ENCODE data around the gene KRT36. TPM values are rescaled to one million over a fixed set of nuclear protein-coding genes. Genes with fewer than 3 reads are reported as not detected.

Gene KRT36
- total RNA-seq, 2 donors from 2014 or later = not detected

DNA sequence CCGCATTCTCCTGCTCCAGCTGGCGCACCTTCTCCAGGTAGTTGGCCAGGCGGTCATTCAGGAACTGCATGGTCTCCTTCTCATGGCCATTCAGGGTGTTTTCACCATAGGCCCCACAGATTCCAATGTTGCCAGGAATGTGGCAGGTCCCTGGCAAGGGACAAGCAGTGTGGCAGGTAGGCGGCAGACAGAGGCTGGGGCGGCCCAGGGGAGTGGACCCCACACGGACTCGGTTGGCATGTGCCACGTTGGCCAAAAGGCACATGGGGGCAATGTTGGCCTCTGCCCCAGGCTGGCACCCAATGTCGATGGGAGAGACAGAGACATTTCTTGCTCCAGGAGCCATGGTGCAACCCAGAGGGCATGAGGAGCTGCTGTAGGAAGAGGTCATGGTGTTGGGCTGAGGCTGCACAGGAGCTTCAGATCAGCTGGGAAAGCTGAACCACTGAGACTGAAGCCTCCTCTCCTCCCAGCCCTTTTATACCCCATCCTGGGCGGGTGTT is 49.1 kb downstream of the KRT36 start, which contains the start of gene KRT38:
KRT38 (minus strand) TSS at position 453 of the 503 bp plus-strand sequence; CDS start at position 391, 62 bp downstream.
- ATAC-seq (ENCODE audit: insufficient number of reproducible peaks, low FRiP score, low read depth) = no peak
- H3K27me3 ChIP-seq (replicated peaks; ENCODE audit: insufficient read depth) = no peaks in the 10 kb centered on the region
- H3K27ac ChIP-seq = no peak within 1 kb of the TSS
- DNase-seq (ENCODE audit: low spot score) = no peak
- H3K4me1 ChIP-seq (ENCODE audit: control insufficient read depth in 1 of 2, low read depth in 2 of 2) = no peaks in the 10 kb centered on the region
- TF ChIP-seq, protein P1, sequence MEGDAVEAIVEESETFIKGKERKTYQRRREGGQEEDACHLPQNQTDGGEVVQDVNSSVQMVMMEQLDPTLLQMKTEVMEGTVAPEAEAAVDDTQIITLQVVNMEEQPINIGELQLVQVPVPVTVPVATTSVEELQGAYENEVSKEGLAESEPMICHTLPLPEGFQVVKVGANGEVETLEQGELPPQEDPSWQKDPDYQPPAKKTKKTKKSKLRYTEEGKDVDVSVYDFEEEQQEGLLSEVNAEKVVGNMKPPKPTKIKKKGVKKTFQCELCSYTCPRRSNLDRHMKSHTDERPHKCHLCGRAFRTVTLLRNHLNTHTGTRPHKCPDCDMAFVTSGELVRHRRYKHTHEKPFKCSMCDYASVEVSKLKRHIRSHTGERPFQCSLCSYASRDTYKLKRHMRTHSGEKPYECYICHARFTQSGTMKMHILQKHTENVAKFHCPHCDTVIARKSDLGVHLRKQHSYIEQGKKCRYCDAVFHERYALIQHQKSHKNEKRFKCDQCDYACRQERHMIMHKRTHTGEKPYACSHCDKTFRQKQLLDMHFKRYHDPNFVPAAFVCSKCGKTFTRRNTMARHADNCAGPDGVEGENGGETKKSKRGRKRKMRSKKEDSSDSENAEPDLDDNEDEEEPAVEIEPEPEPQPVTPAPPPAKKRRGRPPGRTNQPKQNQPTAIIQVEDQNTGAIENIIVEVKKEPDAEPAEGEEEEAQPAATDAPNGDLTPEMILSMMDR (IDR thresholded peaks at IDR 0.05) = no peak
- no peaks in the 10 kb centered on the region for H3K36me3 ChIP-seq
- no peak within 1 kb of the TSS for H3K4me3 ChIP-seq
- H3K9me3 ChIP-seq = no peaks in the 10 kb centered on the region

DNA sequence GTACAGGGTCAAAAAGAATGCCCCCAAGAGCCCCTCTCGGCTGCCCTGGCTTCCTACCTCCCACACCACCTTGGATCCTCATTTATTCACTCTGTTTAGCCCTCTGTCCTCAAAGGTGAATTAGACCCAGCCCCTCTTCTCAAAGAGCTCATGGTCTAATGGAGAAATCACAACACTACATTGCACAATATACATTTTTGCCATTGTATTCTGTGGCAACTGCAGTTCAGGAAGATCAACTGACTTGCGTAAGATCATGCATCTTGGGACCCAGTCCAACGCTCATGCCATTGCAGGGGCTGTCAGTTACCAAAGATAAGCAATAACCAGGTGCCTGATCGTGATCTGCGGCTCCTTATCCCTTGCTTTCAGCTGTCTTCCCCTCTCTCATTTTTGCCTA is 50.3 kb downstream of the KRT36 start:
- Histone ChIP-seq H3K4me3 (no peak overlapping the region), H3K4me1 (ENCODE audit: control insufficient read depth in 1 of 2, low read depth in 2 of 2) (no peaks in the 10 kb centered on the region), H3K27me3 (replicated peaks; ENCODE audit: insufficient read depth) (no peaks in the 10 kb centered on the region), H3K9me3 (no peaks in the 10 kb centered on the region), H3K36me3 (no peaks in the 10 kb centered on the region), H3K27ac (no peak overlapping the region)
- DNase-seq (ENCODE audit: low spot score) = no peak
- TF ChIP-seq, protein P1 (IDR thresholded peaks at IDR 0.05) = no peak
- ATAC-seq (ENCODE audit: insufficient number of reproducible peaks, low FRiP score, low read depth) = no peak

DNA sequence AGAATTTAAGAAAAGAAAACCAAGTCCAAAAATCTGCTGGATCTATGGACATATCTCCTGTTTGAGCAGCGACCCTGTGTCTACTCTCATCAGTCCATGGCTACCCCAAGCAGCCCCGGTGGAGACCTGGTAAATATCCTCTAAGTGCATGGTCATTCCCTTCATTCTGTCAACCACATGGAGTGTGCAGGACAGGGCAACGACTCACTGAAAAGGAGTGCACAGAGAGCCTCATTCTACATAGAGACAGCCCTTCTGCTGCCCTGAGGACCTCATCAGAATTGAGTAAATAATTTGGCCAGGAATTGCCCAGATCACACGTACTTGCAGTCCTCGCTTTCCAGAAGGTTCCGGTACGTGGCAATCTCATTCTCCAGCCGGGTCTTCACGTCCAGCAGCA is 51.9 kb downstream of the KRT36 start:
- H3K4me3 ChIP-seq = no peak overlapping the region
- H3K27ac ChIP-seq = no peak overlapping the region
- ATAC-seq (ENCODE audit: insufficient number of reproducible peaks, low FRiP score, low read depth) = no peak
- H3K4me1 ChIP-seq (ENCODE audit: control insufficient read depth in 1 of 2, low read depth in 2 of 2) = no peaks in the 10 kb centered on the region
- H3K9me3 ChIP-seq = no peaks in the 10 kb centered on the region
- H3K27me3 ChIP-seq (replicated peaks; ENCODE audit: insufficient read depth) = no peaks in the 10 kb centered on the region
- H3K36me3 ChIP-seq = no peaks in the 10 kb centered on the region
- TF ChIP-seq, protein P1 (IDR thresholded peaks at IDR 0.05) = no peak
- no peak for DNase-seq (ENCODE audit: low spot score)

DNA sequence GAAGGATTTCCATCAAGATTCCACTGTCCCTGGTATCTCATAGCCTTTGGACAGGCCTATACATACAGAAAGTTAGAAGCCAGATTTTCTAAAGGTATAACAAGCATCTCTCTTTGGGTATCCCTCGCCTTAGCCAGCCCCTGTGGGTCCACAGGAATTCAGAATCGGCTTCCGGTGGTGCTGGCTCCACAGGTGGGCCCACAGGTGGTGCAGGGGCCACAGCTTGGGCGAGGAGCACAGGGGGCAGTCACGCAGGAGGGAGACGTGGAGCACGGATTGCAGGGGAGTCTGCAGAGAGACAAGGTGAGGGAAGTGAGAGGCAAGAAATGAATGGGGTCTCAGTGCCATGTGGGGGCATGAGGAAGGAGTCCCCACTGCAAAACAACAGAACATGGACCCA is 52.5 kb downstream of the KRT36 start:
- no peak for ATAC-seq (ENCODE audit: insufficient number of reproducible peaks, low FRiP score, low read depth)
- Histone ChIP-seq H3K4me1 (ENCODE audit: control insufficient read depth in 1 of 2, low read depth in 2 of 2) (no peaks in the 10 kb centered on the region), H3K4me3 (no peak overlapping the region), H3K27me3 (replicated peaks; ENCODE audit: insufficient read depth) (no peaks in the 10 kb centered on the region), H3K9me3 (no peaks in the 10 kb centered on the region), H3K27ac (no peak overlapping the region), H3K36me3 (no peaks in the 10 kb centered on the region)
- TF ChIP-seq, protein P1 (IDR thresholded peaks at IDR 0.05) = no peak
- no peak for DNase-seq (ENCODE audit: low spot score)

Other genes with a start within 250 kb of the KRT36 start
- not detected for gene KRTAP9-4, start 240.2 kb downstream of the KRT36 start, total RNA-seq
- gene KRTAP9-9, start 234.5 kb downstream of the KRT36 start, total RNA-seq = not detected
- gene KRTAP9-6, start 224.5 kb downstream of the KRT36 start, total RNA-seq = not detected
- gene KRTAP9-7, start 214.2 kb downstream of the KRT36 start, total RNA-seq = not detected
- gene KRTAP29-1, start 187.1 kb downstream of the KRT36 start, total RNA-seq = not detected
- gene KRTAP16-1, start 180.6 kb downstream of the KRT36 start, total RNA-seq = not detected
- gene KRTAP17-1, start 174.2 kb downstream of the KRT36 start, total RNA-seq = not detected
- gene KRT33A, start 139.1 kb downstream of the KRT36 start, total RNA-seq = not detected
- not detected for gene KRT33B, start 120.1 kb downstream of the KRT36 start, total RNA-seq
- not detected for gene KRT34, start 107.6 kb downstream of the KRT36 start, total RNA-seq
- not detected for gene KRT31, start 92.3 kb downstream of the KRT36 start, total RNA-seq
- gene KRT37, start 65.3 kb downstream of the KRT36 start, total RNA-seq = not detected
- gene KRT38, start 48.9 kb downstream of the KRT36 start, total RNA-seq = not detected
- not detected for gene KRT32, start 22.5 kb downstream of the KRT36 start, total RNA-seq
- not detected for gene KRT35, start 8.8 kb downstream of the KRT36 start, total RNA-seq
- gene KRT13, start 15.7 kb upstream of the KRT36 start, total RNA-seq = 1 to 10 TPM in 1 of 2 donors, not detected in 1; 1.4 TPM
- gene KRT15, start 29.0 kb upstream of the KRT36 start, total RNA-seq = under 1 TPM in 1 of 2 donors, not detected in 1; 0.68 TPM
- 10 to 100 TPM in 1 of 2 donors, 1 to 10 TPM in 1; 2.4 to 66.8 TPM for gene KRT19, start 38.4 kb upstream of the KRT36 start, total RNA-seq
- gene KRT9, start 82.1 kb upstream of the KRT36 start, total RNA-seq = under 1 TPM in 1 of 2 donors, not detected in 1; 0.42 TPM
- gene KRT14, start 97.0 kb upstream of the KRT36 start, total RNA-seq = 10 to 100 TPM in 1 of 2 donors, 1 to 10 TPM in 1; 6.9 to 18.7 TPM
- 10 to 100 TPM in 1 of 2 donors, 1 to 10 TPM in 1; 6.5 to 16.8 TPM for gene KRT16, start 122.9 kb upstream of the KRT36 start, total RNA-seq
- gene KRT17, start 134.7 kb upstream of the KRT36 start, total RNA-seq = 10 to 100 TPM; 74.7 to 87.1 TPM
- 100 to 1,000 TPM; 167 to 318 TPM for gene EIF1, start 199.0 kb upstream of the KRT36 start, total RNA-seq
- not detected for gene GAST, start 222.4 kb upstream of the KRT36 start, total RNA-seq
- under 1 TPM in 1 of 2 donors, not detected in 1; 0.35 TPM for gene HAP1, start 244.7 kb upstream of the KRT36 start, total RNA-seq

Data from thoracic aorta (tissue), 2 donors.